NK-92 treated with Interleukin-12 subunit alpha and Interleukin-12 subunit beta, amount 100 ng/mL, for 24 hours (cell line): Measurements from ENCODE around the gene KLK1.

Experiments
- DNase-seq: peaks from one replicate; lab custom pipeline; 2025; lab: John Stamatoyannopoulos, UW

KLK1 gene

DNA sequence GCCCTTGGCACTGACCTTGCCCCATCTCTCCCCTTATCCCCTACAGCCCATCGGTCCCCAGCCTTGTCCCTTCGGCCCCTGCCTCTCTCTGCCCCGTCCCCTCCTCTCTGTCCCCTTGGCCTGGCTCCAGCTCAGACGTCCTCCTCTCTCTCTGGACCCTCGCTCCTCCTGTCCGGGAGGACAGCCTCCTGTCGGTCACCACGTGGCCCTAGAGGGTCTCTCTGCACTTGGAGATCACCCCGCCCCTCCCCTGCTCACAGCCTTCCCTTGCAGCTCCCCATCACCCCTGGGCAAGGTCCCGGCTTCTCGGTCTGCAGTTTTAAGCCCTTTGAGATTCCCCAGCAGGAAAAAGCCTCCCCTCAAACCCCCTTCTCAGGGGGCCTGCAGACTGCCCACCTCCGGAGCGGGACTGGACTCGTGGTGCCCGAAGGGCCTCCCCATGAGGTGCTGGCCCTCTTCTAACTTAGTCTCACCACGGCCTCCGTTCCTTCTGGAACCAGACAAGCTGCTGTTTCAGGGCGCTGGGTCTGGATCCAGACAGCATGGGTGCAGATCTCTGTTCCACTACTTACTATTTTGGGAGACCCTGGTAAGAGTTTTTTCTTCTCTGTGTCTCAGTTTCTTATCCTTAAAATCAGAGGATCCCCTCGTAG, 13.1 kb upstream of the KLK1 start:
- DNase-seq, result no peak

- DNase-seq, result no peak
Measured at GRCh38 chr19:50835785-50836542, 12.4 kb upstream of the KLK1 start.

GRCh38 chr19:50835103-50835784, 11.7 kb upstream of the KLK1 start:
- no peak for DNase-seq

DNA sequence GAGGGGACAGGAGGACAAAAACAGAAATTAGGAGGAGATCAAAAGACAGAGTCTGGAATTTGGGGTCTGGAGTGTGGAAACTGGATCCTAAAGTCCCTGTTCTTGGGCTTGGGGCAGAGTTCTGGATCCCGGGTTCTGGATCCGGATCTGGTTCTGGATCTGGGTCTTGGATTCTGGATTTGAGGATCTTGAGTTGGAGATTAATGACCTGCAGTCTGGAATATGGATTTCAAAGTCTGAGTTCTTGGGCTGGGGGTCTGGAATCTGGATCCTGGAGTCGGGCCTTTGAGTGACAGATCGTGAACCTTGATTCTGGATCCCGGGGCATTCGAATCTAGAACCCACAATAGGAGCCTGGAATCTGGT, 10.2 kb upstream of the KLK1 start:
- DNase-seq, result no peak

DNA sequence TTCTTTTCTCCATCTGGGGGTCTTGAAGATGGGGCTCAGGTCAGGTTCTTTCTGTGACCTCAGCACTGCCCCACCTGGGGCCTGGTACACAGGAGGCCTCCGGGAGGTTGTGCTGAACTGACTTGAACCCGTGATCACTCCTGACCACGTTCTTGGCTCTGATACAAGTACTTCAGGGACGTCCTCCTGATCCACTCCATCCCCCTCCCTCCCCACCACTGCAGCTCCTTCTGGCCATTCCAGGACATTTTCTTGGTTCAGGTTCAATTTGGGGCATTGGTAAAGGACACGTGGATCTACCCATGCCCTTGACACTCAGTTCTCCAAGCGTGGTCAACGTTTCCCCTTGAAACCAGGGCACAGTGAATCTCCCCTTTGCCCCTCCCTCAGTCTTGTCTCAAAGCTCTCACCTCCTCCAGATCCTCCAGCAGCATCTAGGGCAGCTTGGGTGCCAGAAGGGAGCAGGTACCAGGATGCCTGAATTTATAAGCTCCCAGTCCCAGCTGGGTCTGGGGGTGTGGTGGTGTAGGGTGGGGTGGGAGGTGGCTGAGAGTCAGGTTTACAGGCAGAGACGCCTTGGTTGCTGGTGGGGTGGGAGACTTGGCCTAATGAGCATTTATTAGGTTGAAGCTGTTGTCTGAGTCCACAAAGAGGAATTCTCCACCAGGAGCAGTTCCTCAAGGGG, 9.7 kb upstream of the KLK1 start, which contains the start of gene KLK15:
TSS of gene KLK15 (minus strand) at position 458 of the 685 bp plus-strand sequence. CDS start 2,082 bp downstream, outside the sequence.
- DNase-seq, result no peak

- no peak for DNase-seq
Measured at GRCh38 chr19:50832666-50833065, 9.1 kb upstream of the KLK1 start.

DNA sequence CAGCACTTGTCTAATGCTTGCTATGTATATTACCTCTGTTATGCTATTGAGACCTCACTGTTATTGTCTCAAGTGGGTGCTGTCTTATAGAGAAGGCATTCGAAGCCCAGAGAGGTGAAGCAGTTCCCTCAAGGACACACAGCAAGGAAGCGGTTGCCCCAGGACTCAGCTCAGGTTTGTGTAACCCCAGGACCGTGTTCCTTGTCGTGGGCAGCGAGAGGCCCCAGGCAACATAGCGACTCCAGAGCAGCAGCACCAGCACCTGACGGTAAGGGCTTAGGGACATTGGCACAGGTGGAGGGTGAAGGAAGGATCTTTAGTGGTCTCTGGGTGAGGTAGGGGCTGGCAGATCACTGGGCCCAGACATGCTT, 7.4 kb upstream of the KLK1 start:
- no peak for DNase-seq

DNA sequence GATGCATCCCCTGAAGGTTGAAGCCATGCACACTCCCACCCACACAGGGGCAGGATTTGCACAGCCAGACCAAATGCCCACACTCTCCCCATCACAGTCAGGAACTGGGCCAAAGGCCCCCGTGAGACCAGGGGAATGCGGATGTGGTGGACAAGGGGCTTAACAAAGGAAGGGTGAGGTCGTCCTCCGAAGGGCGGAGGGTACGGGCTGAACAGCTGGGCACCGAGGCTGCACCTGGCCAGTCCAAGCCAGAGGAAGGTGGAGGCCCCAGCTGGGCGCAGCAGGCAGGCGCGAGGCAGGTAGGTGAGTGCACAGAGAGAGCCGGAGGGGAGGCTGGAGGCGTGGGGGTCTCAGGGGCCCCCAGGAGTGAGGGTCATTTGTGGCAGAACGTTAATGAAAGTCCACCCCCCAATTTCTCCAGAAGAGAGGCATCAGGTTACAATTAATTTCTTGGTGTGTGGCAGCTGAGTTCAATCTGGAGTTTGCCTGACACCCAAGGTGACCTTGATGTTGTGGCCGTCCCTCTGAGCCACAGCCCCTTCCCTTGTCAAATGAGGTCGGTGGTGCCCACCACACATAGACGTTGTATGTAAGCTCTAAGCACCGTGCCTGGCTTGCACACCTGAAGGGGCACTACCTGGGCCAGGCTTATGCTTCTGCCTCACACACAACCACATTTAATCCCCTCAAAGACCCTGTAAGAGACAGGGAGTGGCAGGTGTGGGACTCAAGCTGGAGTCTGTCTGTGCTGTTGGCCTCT, 6.9 kb upstream of the KLK1 start:
- DNase-seq, result no peak

GRCh38 chr19:50829801-50830200, 6.2 kb upstream of the KLK1 start:
- no peak for DNase-seq

DNA sequence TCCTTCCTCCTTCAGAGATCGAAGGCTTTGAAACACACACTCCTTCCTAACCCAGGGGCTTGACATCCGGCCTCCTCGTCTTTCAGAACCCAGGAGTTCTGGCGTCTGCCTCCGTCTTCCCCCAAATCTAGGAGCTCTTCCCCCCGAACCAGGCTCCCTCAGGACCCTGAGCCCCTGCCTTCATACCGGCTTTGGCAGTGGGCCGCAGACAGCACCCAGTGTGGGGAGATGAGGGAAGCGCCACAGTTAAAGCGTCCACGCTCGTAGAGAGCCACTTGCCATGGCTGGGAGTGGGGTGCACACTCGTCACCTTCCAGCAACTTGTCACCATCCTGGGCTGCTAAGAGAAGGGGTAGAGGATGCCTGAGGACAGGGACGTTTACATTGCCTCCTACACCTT, 3.9 kb upstream of the KLK1 start:
- DNase-seq, result no peak

DNA sequence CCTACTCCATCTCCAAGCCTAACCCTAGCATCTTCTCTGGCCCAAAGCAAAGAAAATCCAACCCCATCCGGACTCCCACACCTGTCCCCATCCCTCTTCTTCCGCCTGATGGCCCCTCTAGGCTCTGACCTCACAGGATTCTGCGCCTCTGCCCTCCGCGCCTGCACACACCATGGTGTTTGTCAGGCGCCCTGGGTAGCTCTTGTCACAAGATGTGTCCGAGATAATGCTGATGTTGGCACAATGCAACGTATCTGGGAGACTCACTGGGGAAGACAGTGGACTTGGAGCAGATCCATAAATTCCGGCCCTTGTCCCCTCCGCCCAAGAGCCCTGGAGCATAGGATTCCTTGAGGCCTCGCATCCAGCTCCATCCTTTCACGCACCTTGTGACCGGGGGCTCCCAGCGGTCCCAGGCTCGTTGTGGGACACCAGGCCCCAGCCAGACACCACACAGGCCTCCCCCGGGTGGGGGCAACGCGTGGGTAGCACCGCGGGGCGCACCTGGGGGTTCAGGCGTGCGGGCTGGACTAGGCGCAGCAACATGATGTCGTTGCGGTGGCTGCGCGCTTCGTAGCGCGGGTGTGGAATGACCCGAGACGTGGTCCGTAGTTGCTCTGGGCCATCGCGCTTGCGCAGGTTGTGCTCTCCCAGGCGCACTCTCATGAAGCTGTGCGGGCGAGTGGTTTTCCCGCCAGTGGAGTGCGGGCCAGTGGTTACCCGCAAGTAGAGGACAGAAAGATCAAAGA, 3.1 kb upstream of the KLK1 start:
- no peak for DNase-seq

DNA sequence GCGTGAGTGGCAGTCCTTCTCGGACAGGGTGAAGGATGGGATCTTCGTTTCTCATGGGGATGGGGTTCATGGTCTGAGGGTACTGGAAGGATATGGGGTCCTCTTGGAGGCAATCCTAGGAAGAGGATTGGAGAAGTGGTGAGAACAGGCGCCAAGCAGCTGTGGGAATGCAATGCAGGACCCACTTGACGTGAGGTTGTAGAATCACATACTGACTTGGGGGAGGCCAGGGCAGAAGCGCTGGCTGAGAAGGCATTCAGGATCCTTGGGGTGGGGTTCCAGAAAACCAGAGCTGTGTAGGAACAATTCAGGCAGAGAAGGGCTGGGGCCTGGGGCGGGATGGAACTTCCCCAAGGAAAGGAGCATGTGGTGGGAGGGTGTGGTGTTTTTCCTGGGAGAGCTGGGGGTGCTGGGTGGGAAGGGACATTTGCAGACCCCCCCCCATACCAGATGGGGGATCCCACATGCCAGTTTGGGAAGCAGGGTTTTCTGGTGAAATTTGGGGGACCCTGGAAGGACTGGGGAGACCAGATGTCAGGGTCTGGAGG, 852 bp downstream of the KLK1 start:
- no peak for DNase-seq

- DNase-seq, result no peak
Measured at GRCh38 chr19:50821622-50822021, 2.0 kb downstream of the KLK1 start.

GRCh38 chr19:50821248-50821612, 2.4 kb downstream of the KLK1 start:
- DNase-seq, result no peak

GRCh38 chr19:50820549-50821247, 2.9 kb downstream of the KLK1 start:
- DNase-seq, result no peak

DNA sequence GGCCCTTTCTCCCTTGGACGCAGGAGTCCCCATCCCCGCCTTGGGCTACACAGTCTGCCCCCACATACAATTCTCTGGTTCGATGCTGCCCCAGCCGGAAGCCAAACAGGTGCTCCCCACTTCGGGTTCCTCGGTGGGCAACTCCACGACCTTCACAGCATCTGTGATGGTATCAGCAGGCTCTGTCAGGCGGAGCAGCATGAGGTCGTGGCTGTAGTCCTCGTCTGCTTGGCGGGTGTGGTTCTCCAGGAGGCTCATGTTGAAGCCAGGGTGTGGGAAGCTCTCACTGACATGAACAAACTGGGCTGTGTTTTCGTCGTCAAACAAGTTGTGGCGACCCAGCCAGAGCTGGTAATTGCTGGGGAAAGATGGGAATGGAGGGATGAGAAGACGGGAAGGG, 3.5 kb downstream of the KLK1 start:
- DNase-seq, result no peak

- no peak for DNase-seq
Measured at GRCh38 chr19:50819636-50820035, 4.0 kb downstream of the KLK1 start.

GRCh38 chr19:50818859-50819472, 4.6 kb downstream of the KLK1 start:
- DNase-seq, result no peak

DNA sequence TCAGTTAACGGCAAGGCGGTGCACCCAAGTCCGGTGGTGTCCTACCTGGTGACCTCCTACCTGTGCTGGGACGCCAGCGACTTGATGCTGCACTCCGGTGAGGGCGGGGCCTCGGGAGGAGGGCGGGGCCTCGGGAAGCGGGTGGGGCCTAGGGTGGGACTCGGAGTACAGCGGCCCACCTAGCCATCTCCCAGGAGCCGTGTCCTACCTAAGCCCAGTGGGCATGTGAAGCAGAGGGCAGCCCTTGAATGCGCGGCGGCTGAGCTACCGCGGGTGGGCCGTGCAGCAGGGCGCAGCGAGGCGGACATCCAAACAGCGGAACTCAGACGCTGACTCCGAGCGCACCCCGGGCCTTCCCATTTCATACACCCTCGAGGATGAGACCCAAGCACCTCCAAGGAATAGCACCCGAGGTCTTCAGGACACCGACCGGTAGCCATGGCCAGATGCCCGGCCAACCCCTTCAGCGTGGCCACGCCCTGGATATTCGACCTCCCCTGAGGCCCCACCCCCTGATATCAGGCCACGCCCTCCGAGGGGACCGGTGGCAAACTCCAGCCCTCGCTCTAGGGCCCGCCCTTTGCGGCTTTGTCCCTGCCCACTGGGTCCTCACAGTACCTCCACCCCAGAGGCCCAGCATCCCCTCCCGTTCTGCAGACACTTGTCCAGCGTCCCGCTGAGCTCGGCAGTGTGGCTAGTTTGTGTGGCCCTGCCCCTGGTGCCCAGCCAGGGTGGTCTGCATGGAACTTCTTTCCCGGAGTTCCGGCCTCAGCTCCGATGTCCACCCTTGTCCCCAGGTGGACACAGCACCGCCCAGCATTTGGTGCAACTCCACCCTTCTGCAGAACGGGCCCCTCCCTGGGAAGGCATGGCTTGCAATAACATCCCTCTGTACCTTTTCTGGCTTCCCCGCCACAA, 5.4 kb downstream of the KLK1 start:
- DNase-seq, result no peak
